HEK293 (cell line): Measurements from ENCODE around the gene FOXP1.

ENCODE experiments used
- CTCF ChIA-PET: fragments of 350-600 bp; formaldehyde crosslinking; extraction: SDS; loops from one replicate; lab custom pipeline; 2021; ENCODE audit warnings: antibody characterized with exemption; lab: Yijun Ruan, JAX
- POLR2A ChIA-PET: fragments of 300-600 bp; formaldehyde crosslinking; extraction: SDS; loops from one replicate; lab custom pipeline; 2020; ENCODE audit warnings: antibody characterized with exemption, inconsistent platforms; lab: Yijun Ruan, JAX
- H3K27ac ChIP-seq: fragments of 200-500 bp; sonication (Bioruptor generic); 2 replicates; pipeline ENCODE4 v1.5.1; 2014; ENCODE audit warnings: low read depth, low read length, control low read depth, inconsistent platforms; ENCODE audit errors: extremely low read depth
- H3K36me3 ChIP-seq, 2 experiments: fragments of 200-500 bp in 1 of 2; sonication (Bioruptor generic) in 1 of 2; 1 replicate in 1 of 2; 2 replicates in 1 of 2; pipeline ENCODE4 v1.5.1; 2014 to 2017; ENCODE audit warnings: inconsistent platforms in 2 of 2, low read length in 2 of 2; ENCODE audit not compliant: control insufficient read depth in 2 of 2, insufficient read depth in 1 of 2
- H3K4me1 ChIP-seq: fragments of 200-500 bp; sonication (Bioruptor generic); 2 replicates; pipeline ENCODE4 v1.5.1; 2014; ENCODE audit warnings: mild to moderate bottlenecking, low read length, inconsistent platforms; ENCODE audit not compliant: control insufficient read depth, insufficient read depth
- H3K4me3 ChIP-seq: 2 replicates; pipeline ENCODE4 v1.5.1; 2011; ENCODE audit warnings: low read depth, mild to moderate bottlenecking, control low read depth, low read length, moderate library complexity
- H3K9me3 ChIP-seq: fragments of 200-500 bp; sonication (Bioruptor generic); 2 replicates; pipeline ENCODE4 v1.5.1; 2014; ENCODE audit warnings: low read depth, low read length, inconsistent platforms; ENCODE audit not compliant: control insufficient read depth, insufficient read depth
- GLIS1 ChIP-seq: fragments of 450-650 bp; formaldehyde crosslinking; IDR thresholded peaks from 2 replicates; pipeline ENCODE4 v1.5.1; 2016; ENCODE audit warnings: missing biosample characterization, missing genetic modification characterization
- GLIS2 ChIP-seq: fragments of 450-650 bp; formaldehyde crosslinking; IDR thresholded peaks from 2 replicates; pipeline ENCODE4 v1.5.1; 2016; ENCODE audit warnings: missing biosample characterization, missing genetic modification characterization
- MEIS1 ChIP-seq: sonication (generic); formaldehyde crosslinking; IDR thresholded peaks from 2 replicates; pipeline ENCODE4 v1.8.1; 2022; ENCODE audit warnings: missing genetic modification reagents, mild to moderate bottlenecking, borderline replicate concordance
- MYNN ChIP-seq: fragments of 450-650 bp; formaldehyde crosslinking; IDR thresholded peaks from 2 replicates; pipeline ENCODE4 v1.5.1; 2016; ENCODE audit warnings: missing biosample characterization, missing genetic modification characterization, borderline replicate concordance
- SCRT2 ChIP-seq: fragments of 450-650 bp; formaldehyde crosslinking; IDR thresholded peaks from 2 replicates; pipeline ENCODE4 v1.5.1; 2016; ENCODE audit warnings: missing biosample characterization, missing genetic modification characterization
- SP2 ChIP-seq: fragments of 450-650 bp; formaldehyde crosslinking; IDR thresholded peaks from 2 replicates; pipeline ENCODE4 v1.5.1; 2016; ENCODE audit warnings: missing biosample characterization, missing genetic modification characterization
- SP3 ChIP-seq: fragments of 450-650 bp; formaldehyde crosslinking; IDR thresholded peaks from 2 replicates; pipeline ENCODE4 v1.5.1; 2016; ENCODE audit warnings: missing biosample characterization, missing genetic modification characterization
- ZNF121 ChIP-seq: fragments of 450-650 bp; formaldehyde crosslinking; IDR thresholded peaks from 2 replicates; pipeline ENCODE4 v1.5.1; 2016; ENCODE audit warnings: missing biosample characterization, missing genetic modification characterization
- ZNF211 ChIP-seq: fragments of 450-650 bp; formaldehyde crosslinking; IDR thresholded peaks from 2 replicates; pipeline ENCODE4 v1.5.1; 2016; ENCODE audit warnings: low read depth, missing biosample characterization, missing genetic modification characterization
- ZNF366 ChIP-seq: fragments of 450-650 bp; formaldehyde crosslinking; conservative IDR thresholded peaks from 2 replicates; pipeline ENCODE4 v1.5.1; 2016; ENCODE audit warnings: missing biosample characterization, missing genetic modification characterization
- ZNF416 ChIP-seq: fragments of 450-650 bp; formaldehyde crosslinking; IDR thresholded peaks from 2 replicates; pipeline ENCODE4 v1.5.1; 2016; ENCODE audit warnings: missing biosample characterization, missing genetic modification characterization
- ZNF548 ChIP-seq: fragments of 450-650 bp; formaldehyde crosslinking; IDR thresholded peaks from 2 replicates; pipeline ENCODE4 v1.5.1; 2016; ENCODE audit warnings: missing biosample characterization, missing genetic modification characterization
- ZNF596 ChIP-seq: fragments of 450-650 bp; IDR thresholded peaks from 2 replicates; pipeline ENCODE4 v1.5.0; 2018; ENCODE audit warnings: missing biosample characterization, mild to moderate bottlenecking, missing genetic modification characterization, moderate library complexity
- ZNF610 ChIP-seq: fragments of 450-650 bp; formaldehyde crosslinking; IDR thresholded peaks from 2 replicates; pipeline ENCODE4 v1.5.1; 2016; ENCODE audit warnings: missing biosample characterization, missing genetic modification characterization, borderline replicate concordance
- ZNF670 ChIP-seq: fragments of 450-650 bp; formaldehyde crosslinking; IDR thresholded peaks from 2 replicates; pipeline ENCODE4 v1.5.1; 2016; ENCODE audit warnings: missing biosample characterization, missing genetic modification characterization, low read depth
- ZNF701 ChIP-seq: fragments of 450-650 bp; formaldehyde crosslinking; IDR thresholded peaks from 2 replicates; pipeline ENCODE4 v1.5.1; 2016; ENCODE audit warnings: missing biosample characterization, missing genetic modification characterization
- ZNF768 ChIP-seq: fragments of 450-650 bp; formaldehyde crosslinking; IDR thresholded peaks from 2 replicates; pipeline ENCODE4 v1.5.1; 2018; ENCODE audit warnings: missing biosample characterization, mild to moderate bottlenecking, missing genetic modification characterization
- TF ChIP-seq, protein P1 (sequence below): fragments of 450-650 bp; formaldehyde crosslinking; IDR thresholded peaks from 2 replicates; pipeline ENCODE4 v1.5.1; 2017; ENCODE audit warnings: missing biosample characterization, missing genetic modification characterization
- TF ChIP-seq, protein P2 (sequence below): fragments of 450-650 bp; formaldehyde crosslinking; IDR thresholded peaks from 2 replicates; pipeline ENCODE4; 2016; ENCODE audit warnings: missing biosample characterization, missing genetic modification characterization
- TF ChIP-seq, protein P3 (sequence below): fragments of 450-650 bp; formaldehyde crosslinking; IDR thresholded peaks from 2 replicates; pipeline ENCODE4 v1.5.1; 2017; ENCODE audit warnings: missing biosample characterization, missing genetic modification characterization
- TF ChIP-seq, protein P4 (sequence below): fragments of 450-650 bp; formaldehyde crosslinking; IDR thresholded peaks from 2 replicates; pipeline ENCODE4 v1.5.1; 2016; ENCODE audit warnings: missing biosample characterization, missing genetic modification characterization

Gene FOXP1

DNA sequence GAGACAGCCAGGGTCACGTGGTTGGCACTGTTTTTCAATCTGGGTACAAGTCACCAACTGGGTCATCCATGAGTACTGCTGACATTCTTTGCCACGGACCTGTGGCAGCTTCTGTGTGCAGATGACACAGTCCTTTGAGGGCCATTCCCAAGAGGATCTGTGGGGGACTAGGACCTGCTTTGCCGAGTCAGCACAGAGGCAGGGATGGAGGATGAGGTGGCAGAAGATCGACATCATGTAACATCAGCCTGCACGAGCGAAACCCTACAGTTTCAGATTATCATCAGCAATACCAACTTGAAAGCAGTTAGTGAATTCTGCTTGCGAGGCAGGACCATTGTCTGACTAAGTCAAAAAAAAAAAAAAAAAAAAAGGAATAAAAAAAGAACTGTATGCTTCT is 227.7 kb downstream of the FOXP1 start:
- Histone ChIP-seq H3K36me3 (peaks cover 0 to 4% of the 10 kb centered on the region in 2 experiments; a peak in 1 of 3 replicates), H3K9me3 (no peaks in the 10 kb centered on the region), H3K4me3 (no peak overlapping the region), H3K27ac (no peak overlapping the region), H3K4me1 (no peaks in the 10 kb centered on the region)
- no peak for TF ChIP-seq MYNN (tag by site-specific recombination)
- TF ChIP-seq ZNF548, result no peak
- no peak for TF ChIP-seq ZNF121 (tag by site-specific recombination)
- TF ChIP-seq, protein P1, sequence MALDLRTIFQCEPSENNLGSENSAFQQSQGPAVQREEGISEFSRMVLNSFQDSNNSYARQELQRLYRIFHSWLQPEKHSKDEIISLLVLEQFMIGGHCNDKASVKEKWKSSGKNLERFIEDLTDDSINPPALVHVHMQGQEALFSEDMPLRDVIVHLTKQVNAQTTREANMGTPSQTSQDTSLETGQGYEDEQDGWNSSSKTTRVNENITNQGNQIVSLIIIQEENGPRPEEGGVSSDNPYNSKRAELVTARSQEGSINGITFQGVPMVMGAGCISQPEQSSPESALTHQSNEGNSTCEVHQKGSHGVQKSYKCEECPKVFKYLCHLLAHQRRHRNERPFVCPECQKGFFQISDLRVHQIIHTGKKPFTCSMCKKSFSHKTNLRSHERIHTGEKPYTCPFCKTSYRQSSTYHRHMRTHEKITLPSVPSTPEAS (tag by site-specific recombination), result no peak
- TF ChIP-seq GLIS1 (tag by site-specific recombination), result no peak
- no peak for TF ChIP-seq ZNF211 (tag by site-specific recombination)
- no peak for TF ChIP-seq ZNF670 (tag by site-specific recombination)
- TF ChIP-seq, protein P2, sequence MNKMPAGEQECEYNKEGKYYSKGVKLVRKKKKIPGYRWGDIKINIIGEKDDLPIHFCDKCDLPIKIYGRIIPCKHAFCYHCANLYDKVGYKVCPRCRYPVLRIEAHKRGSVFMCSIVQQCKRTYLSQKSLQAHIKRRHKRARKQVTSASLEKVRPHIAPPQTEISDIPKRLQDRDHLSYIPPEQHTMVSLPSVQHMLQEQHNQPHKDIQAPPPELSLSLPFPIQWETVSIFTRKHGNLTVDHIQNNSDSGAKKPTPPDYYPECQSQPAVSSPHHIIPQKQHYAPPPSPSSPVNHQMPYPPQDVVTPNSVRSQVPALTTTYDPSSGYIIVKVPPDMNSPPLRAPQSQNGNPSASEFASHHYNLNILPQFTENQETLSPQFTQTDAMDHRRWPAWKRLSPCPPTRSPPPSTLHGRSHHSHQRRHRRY (tag by site-specific recombination), result no peak
- TF ChIP-seq ZNF701 (tag by site-specific recombination), result no peak
- TF ChIP-seq SCRT2, result no peak
- no peak for TF ChIP-seq SP2
- no peak for TF ChIP-seq ZNF596 (tag by site-specific recombination)
- TF ChIP-seq MEIS1, result no peak
- ChIA-PET CTCF (interaction anchor here (0.6 kb wide), 1 partner anchor 400 kb away, joined by 4 read pairs; no protein-coding TSS in a partner anchor), POLR2A (interaction anchor here (0.7 kb wide), 1 partner anchor 13 kb away, joined by 10 read pairs; no protein-coding TSS in a partner anchor)

DNA sequence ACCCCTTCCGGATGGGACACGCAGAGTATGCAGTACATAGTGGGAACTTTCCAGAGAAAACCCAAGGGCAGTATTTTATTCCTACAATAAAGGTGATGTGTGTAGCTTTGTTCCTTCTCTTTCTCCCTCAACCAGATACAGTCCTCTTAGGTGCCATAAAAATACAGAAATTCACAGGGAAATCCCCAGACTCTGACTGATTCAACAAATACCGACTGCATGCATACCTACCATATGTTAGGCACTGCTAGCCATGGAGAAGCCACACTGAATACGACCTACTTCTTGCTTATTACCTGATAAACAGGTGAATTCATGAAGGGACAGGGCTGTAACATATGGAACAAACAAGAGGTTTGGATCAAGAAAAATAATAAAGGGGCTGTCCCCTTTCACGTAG is 228.5 kb downstream of the FOXP1 start:
- ChIA-PET POLR2A (no interaction called here), CTCF (no interaction called here)
- no peak overlapping the region for H3K4me3 ChIP-seq
- TF ChIP-seq ZNF366 (no peak), ZNF610 (tag by site-specific recombination) (no peak), SP3 (tag by site-specific recombination) (no peak)
- TF ChIP-seq, protein P3, sequence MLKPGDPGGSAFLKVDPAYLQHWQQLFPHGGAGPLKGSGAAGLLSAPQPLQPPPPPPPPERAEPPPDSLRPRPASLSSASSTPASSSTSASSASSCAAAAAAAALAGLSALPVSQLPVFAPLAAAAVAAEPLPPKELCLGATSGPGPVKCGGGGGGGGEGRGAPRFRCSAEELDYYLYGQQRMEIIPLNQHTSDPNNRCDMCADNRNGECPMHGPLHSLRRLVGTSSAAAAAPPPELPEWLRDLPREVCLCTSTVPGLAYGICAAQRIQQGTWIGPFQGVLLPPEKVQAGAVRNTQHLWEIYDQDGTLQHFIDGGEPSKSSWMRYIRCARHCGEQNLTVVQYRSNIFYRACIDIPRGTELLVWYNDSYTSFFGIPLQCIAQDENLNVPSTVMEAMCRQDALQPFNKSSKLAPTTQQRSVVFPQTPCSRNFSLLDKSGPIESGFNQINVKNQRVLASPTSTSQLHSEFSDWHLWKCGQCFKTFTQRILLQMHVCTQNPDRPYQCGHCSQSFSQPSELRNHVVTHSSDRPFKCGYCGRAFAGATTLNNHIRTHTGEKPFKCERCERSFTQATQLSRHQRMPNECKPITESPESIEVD (tag by site-specific recombination), result no peak
- no peaks in the 10 kb centered on the region for H3K9me3 ChIP-seq
- H3K36me3 ChIP-seq, result peaks cover 0 to 4% of the 10 kb centered on the region in 2 experiments; a peak in 1 of 3 replicates
- no peak overlapping the region for H3K27ac ChIP-seq
- H3K4me1 ChIP-seq, result no peaks in the 10 kb centered on the region

DNA sequence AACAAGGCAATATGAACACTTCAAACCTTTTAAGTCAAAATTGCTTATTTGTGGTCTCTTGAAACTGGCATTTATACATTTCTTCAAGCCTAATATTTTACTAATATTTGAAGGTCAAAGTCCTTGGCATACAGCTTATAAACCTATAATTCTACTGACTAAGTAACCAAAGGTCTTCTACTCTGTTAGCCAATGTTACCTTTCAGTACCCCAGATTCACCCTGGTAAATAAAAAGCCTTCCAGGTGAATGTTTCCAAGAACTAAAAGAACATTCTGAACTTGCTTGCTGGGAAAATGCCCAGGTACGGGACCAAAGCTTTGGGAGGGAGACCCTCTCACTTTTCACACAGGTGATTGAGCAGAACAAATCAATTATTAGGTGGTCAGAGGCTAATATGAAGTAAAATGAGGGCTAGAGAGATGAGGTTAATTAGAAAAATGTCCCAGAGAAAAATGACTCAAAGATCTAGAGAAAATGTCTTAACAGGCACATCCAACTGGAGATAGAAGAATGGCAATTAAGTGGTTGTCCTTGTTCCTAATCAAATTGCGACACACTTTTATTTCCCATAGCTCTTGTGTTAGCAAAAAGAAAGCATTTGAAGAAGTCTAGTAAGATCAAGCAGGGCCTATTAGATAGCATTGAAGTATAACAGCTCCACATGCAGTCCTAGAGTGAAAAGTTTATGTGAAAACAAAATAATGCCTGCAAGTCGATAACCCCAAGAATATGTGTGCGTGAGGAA is 232.0 kb downstream of the FOXP1 start:
- H3K4me3 ChIP-seq, result no peak overlapping the region
- TF ChIP-seq ZNF416, result no peak
- TF ChIP-seq ZNF768 (tag by site-specific recombination), result no peak
- TF ChIP-seq, protein P4, sequence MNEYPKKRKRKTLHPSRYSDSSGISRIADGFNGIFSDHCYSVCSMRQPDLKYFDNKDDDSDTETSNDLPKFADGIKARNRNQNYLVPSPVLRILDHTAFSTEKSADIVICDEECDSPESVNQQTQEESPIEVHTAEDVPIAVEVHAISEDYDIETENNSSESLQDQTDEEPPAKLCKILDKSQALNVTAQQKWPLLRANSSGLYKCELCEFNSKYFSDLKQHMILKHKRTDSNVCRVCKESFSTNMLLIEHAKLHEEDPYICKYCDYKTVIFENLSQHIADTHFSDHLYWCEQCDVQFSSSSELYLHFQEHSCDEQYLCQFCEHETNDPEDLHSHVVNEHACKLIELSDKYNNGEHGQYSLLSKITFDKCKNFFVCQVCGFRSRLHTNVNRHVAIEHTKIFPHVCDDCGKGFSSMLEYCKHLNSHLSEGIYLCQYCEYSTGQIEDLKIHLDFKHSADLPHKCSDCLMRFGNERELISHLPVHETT (tag by site-specific recombination), result no peak
- no peak for TF ChIP-seq GLIS2 (tag by site-specific recombination)
- TF ChIP-seq, protein P1 (tag by site-specific recombination), result no peak
- TF ChIP-seq, all 188 proteins: peak for 0
- Histone ChIP-seq H3K27ac (no peak overlapping the region), H3K4me1 (no peaks in the 10 kb centered on the region), H3K9me3 (no peaks in the 10 kb centered on the region), H3K36me3 (peaks cover 0 to 4% of the 10 kb centered on the region in 2 experiments; a peak in 1 of 3 replicates)
- POLR2A ChIA-PET, result no interaction called here
- CTCF ChIA-PET, result no interaction called here
